HL-60/S4 treated with phorbol 12-myristate 13-acetate at 8.2 ng/mL for 4 days and 3 days (cell line): ENCODE measurements around the gene VTI1A.

Experiments used
- in situ Hi-C: fragments of 300-500 bp; cut with MboI; formaldehyde crosslinking; loops from 2 replicates; pipeline ENCODE4 v1.15.0; 2022; ENCODE audit warnings: low sequenced_read_pairs

The VTI1A gene

DNA sequence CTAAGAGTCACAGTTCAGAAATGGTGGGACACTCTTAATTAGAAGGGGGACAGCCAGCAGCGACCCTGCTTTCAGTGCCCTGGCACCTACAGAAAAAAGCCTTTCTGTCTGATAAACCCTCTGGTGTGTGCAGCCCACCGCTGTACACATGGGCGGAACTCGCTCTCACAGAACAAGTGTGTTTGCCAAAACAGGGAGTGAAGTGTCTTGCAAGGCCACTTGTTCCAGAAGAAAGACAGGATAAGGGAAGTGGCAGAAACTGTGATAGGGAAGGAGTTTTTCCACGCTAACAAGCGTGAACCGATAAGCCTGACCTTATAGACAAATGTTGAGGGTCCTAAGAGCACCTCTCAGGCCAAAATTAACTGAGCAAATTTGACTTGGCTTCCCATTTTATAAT lies 299.3 kb downstream of the VTI1A start:
- in situ Hi-C loops: no loop called here

DNA sequence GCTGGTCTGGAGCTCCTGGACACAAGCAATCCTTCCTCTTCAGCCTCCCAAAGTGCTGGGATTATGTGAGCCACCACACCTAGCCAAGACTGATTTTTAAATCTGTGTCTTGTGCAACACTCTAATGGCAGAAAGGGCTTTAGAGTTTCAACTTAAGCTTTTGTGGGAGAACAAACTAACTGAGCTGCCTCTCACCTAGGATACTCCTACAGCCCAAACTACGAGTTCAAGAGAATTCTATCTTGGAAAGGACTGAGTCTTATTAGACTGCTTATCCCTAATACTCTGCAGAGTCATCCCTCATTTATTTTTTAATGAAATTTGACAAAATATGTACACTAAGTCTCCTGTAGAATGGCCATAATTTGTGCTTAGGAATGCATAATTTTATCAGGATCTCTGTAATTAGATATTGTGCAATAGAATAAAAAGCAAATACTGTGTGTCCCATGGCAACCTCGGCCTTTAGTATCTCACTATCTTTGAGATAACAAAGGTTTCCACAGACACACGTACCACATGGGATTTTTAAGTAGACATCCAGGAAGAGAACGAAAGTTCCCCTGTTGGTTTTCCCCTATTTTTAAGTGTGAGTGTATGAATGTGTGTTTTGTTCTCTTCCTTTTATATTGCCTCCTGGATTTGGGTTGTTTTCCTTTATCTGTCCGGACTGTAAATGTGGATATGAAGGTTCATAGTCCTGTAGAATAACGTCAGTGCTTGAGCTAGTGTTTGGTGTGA lies 303.6 kb downstream of the VTI1A start:
- in situ Hi-C loops: no loop called here

DNA sequence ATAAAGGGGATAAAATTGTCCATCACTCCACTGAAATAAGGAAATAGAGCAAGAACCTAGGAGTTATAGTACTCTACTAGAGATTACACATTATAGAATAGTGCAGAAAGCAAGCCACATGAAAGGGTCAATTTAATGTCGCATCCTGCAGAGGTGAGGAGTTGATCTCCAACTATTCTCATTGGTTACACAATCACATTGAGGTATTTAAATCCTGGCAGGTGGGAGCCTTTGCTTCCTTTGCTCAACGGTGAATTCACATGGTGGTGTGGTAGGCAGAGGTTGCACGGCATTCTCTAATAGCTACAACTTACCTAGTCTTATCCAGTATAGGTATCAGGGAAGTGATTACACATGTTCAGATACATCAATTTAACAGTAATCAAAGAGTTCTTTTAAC lies 304.6 kb downstream of the VTI1A start:
- in situ Hi-C loops: no loop called here

DNA sequence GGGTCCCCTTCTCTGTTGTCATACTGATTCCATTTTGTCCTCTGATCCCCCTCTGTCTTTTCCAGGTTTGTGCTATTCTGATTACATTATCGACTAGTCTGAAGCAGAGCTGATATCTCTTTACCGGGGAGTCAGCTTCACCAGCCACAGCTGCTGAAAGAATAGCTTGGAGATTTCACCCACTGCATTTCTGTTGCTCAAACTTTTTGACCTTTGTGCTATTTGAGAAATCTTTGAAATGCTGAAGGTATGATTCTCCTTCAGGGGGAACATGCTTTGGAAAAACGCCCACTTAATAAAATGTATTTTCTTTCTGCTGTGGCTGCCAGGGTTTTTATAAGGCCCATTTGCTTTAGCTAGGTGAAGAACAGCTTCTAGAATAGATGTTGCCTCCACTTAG lies 305.3 kb downstream of the VTI1A start:
- in situ Hi-C loops: no loop called here

DNA sequence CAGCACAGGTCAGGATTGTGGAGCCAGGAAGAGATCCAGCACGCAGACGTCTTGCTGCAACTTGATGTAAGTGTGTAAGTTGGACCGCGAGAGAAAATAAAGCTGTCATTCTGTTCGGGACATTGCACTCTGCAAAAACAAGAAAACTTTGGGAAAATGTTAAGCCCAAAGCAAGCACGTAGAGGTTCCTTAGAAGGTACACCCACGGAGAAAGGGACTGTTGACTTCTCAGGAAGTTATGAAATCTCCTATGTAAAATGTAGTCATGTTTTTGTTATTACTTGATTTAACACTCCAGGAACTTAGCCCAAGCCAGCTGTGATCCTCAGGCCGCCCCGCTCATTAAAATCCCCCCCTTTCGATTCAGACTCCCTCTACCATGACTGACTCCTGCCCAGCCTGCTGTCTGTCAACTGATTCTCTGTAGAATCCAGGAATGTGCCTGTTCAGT lies 307.0 kb downstream of the VTI1A start:
- in situ Hi-C loops: no loop called here

DNA sequence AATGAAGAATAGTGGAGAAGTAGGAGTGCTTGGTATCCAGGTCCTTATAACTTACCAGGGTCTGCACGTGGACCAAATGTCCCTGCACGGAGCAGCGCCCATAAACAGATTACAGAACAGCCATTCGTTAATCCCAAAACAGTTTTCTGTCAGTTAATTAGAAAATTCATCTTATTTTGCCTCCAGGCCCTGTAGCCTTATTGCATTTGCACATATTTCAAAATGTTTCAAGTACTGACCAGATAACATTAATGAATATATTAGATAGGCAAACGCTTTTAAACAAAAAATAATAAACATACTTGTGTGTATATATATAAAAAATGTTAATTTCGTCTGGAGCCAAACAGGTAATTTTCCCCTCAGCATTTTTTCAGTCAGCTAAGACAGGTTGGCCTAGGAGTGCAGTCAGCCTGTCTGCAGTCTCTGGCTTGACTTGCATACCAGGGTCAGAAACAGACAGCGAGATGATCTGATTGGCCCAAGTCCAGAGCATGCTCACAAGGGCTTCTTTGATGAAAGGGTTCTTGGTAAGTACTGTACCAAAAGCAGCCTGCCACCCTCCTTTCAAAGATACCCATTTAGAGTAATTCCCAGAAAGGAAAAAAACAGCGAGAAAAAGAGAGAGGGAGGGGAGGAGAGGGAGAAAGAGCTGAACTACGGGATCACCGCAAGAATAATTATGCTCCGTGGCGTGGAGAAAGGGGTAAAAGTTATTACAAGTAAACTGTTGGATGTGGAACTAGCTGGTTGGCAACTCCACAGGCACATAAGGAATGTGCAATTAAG lies 308.6 kb downstream of the VTI1A start:
- in situ Hi-C loops: no loop called here

DNA sequence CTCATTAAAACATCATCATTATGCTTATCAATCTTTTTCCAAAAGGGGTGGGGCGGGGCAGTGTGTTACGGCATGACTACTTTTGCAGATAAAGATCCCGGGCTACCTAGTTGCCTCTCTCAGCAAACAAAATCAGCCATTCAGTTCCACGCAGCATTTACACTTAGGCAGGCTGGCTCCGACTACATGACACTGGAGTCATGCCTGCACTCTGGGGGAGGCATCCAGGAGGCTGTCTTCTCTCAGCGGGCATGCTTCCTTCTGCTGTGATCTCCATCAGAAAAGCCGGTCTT lies 309.2 kb downstream of the VTI1A start:
- in situ Hi-C loops: no loop called here

DNA sequence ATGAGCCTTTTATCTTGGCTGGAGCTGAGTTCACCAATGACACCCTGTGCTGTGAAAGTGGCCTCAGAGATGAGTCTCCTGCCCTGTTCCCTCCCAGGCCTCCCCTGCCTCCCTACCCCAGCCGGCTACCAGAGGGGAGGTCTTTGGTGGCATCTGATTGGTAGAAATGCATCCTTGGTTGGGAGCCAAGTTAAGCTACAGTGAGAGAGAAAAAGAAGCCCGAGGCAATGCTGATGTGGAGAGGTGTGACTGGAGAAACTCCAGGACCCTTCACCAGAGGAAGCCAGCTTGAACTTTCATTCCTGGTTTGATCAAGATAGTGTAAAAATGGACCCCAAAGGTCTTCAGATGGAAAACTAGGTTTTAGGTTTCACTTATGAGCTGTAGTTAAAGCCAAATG lies 311.9 kb downstream of the VTI1A start:
- in situ Hi-C loops: no loop called here

DNA sequence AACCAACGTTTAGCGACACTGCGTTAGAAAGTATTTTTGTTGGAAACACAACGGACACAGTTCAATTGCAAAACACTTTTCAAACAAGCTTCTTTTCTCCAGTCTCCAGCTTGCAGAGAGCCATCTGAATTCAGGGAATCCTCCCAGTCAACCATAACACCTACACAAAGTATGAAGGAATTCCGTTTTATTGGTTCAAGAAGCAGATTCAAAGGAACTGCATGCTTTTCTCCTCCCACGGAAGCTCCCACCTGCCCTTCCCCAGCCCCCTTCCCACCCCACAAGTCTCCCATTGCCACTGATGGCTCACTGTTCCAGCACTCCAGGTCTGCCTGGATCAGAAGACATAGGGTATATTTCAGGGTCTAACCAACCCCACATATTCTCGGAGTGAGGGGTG lies 312.5 kb downstream of the VTI1A start:
- in situ Hi-C loops: no loop called here

DNA sequence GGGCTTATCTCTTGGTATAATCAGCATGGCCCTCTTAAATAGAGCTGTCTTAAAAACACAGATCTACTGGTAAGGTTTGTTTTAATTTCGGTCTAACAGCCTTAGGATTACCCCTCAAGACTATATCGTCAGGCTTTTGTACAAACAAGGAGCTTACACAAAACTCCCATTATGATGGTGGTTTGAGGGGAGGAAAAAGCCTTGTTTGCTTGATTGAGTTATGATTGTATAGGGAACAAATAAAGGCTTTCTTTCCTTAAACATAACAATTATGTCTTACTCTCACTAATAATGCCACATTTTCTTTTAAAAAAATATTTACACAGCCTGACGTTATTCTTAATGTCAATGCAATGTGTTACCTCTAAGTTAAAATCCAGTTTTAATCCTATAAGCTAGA lies 314.2 kb downstream of the VTI1A start:
- in situ Hi-C loops: no loop called here

DNA sequence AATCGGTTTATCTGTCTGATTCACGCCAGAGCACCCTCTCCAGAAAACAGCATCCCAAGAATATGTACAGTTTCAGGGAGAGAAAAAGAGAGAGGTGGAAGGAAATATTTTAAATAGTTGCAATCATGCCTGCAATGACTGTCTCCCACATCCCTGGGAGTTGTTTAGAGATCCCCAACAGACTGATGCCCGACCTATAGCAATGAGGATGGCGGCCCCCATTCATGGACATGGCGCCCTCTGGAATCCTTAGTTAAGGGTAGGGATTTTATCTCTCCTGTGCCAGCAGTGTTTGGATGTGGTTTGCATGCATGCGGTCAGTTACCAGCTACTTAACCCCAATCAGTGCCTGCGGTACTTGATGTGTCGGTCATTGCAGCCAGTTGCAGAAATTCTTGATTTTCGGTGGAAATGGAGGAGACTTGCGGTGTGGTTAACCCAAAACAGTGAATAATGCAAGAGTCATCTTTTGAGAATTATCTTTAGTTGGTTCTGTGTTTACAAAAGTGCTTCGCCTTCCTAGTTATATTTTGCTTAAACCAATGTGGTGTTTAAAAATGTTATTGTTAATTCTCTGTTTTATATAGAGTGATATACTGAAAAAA lies 317.0 kb downstream of the VTI1A start:
- in situ Hi-C loops: no loop called here

DNA sequence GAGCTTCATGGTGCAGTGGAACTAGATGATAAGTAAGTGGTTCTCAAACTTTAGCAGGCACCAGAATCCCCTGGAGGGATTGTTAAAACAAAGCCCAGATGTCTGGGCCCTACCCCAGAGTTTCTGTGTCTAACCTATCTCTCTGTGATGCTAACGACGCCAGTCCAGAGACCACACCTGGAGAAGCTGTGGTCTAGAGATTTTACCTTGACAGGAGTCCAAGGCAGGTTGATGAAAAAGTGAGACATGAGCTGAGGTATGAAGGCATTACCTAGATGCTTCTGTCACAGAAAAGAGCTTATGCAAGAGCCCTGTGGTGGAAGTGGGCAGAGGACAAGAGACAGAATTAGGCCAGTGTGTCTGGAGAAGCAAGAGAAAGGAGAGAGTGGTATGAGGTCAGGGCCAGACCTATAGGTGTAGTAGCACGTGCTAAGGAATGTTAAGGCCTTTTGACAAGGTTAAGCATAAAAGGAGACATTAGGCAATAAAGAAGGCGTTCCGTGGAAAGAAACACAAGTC lies 318.8 kb downstream of the VTI1A start:
- in situ Hi-C loops: no loop called here

DNA sequence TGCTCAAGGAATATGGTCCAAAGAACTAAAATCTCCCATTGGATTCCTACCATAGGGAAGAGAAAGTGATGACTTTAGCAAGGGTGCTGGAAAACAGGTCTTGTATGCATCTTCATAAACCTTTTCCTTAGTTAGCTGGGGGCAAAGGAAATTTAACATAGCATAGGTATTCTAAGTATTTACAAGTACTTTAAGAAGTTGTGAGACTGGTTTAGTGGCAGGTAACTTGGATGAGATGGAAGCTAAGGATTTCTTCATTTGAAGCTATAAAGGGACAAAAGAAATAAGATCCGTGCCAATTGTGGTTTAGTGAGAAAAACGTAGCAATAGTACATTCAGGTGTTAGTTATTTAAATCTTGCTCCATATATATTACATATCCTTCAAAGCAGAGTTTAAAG lies 319.6 kb downstream of the VTI1A start:
- in situ Hi-C loops: no loop called here

DNA sequence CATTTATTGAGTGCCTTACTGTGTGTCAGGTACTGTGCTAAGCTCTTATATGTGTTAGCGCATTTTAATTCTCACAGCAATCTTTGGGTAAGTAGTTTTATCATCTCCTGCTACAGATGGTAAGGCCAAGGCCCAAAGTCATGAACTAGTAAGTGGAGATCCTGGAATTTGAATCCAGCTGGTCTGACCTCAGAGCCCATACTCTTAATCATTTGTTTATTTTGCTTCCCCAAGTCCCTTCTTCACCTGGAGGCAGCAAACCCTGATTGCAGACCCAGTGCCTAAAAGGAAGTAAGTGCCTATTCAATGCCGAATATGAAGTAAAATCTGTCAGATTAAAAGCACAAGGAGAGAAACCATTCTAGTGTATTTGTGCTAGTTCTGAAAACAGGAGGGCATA lies 320.1 kb downstream of the VTI1A start:
- in situ Hi-C loops: no loop called here

DNA sequence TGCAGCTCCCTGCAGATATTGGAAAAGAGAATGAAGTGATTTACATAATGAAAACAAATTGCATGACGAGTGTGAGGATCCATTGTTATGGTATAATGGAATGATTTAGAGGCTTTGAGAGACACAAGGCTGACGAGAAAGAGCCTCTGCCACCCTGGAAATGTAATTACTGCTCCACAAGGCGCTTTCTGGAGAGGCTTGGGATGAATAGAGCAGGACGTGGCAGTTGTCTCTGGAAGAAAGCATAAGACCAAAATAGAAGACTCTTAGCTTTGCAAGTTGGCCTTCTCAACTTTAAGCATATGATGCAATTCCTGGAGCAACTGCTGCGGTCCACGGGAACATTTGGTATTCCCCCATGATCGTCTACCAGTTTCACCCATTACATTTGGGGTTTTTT lies 321.1 kb downstream of the VTI1A start:
- in situ Hi-C loops: no loop called here

DNA sequence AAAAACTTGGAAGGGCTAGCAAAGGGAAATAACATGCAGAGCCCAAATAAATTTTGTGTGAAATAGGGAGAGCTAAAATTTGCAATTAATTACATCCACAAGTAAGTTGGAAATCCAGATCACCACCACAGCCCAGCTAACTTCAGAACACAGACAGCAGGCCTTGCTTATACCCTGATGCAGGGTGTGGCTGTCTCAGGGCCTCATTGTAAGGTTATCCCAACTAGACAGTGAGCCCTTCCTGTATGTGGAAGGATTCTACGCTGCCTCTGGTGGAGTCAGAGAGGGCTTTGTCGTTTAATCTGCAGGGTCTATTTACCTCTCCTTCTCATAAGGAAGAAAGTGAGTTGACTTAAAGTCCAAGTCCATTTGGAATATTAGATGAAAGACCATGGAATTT lies 322.1 kb downstream of the VTI1A start:
- in situ Hi-C loops: no loop called here

DNA sequence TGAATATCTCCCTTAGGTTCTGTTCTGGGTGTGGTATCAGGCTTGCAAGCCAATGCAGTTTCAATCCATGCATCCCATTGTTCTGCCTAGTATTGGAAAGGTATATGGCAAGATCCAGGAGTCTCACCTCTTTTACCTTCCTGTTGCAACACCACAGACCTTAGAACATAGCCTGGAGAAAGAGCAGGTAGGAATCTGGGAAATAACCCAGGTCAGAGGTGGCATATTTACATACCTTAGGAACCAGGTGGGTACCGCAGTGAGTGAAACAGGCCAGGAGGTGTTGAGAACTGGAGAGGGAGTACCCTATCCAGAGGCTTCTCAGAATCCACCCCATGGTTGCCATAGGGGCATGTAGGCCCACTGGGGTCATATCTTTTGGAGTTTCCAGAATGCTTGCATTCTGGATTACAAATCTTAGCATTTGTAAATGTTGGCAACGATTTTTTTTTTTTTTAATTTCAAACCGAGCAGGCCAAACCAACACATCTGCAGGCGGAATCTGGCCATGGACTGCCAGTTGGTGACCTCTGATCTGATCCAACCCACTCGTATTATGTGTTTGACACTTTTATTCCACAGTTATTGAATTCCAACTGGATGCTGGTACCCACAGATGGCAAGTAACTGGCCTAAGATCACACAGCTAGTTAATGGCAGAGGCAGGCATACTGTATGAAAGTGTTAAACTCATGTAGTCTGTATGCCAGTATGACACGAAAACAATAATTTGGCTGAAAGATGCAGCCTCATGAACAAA lies 322.8 kb downstream of the VTI1A start:
- in situ Hi-C loops: no loop called here

DNA sequence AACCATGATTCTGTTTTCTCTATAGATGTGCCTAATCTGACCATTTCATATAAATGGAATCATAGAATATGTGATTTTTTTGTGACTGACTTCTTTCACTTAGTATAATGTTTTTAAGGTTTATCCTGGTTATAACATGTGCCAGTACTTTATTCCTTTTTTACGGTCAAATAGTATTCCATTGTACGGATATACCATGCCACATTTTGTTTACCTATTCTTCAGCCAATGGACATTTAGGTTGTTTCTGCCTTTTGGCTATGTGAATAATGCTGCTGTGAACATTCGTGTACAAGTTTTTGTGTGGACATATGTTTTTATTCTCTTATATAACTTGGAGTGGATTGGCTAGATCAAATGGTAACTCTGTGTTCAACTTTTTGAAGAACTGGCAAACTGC lies 324.7 kb downstream of the VTI1A start:
- in situ Hi-C loops: no loop called here

DNA sequence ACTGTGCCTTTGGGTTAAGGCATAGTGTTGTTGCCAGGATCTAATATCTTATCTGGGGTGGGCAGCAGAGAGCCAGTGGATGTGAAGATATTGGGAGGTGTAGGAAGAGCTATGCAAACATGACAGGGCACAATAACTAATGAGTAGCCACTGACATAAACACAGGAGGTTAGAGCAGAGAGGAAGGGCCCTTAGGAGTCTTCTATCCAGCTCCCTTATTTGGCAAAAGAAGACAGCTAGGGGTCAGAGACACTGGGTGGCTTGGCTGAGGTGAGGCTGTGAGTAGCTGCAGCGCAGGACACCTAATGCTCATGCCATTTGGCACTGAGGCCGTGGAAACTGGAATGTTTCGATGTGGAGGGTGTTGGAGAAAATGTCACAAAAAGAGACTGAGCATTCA lies 326.8 kb downstream of the VTI1A start:
- in situ Hi-C loops: no loop called here

DNA sequence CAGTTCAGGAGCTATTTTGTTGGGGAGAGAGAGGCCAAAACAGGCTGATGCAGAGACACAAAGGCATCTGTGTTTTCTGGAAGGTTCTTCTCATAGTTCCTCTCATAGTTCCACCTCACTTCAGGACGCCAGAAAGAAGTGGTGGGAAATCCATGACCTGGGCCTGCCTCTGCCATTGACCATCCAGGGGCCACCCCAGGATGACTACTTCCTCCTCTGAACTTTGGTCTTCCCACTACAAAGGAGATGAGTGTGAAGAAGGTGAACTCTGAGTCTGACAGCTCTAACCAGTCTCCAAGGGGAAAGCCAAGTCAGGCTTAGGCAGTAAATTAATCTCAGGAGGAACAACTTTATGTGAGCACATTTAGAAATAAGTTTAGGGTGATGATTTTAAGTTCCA lies 327.2 kb downstream of the VTI1A start:
- in situ Hi-C loops: no loop called here

DNA sequence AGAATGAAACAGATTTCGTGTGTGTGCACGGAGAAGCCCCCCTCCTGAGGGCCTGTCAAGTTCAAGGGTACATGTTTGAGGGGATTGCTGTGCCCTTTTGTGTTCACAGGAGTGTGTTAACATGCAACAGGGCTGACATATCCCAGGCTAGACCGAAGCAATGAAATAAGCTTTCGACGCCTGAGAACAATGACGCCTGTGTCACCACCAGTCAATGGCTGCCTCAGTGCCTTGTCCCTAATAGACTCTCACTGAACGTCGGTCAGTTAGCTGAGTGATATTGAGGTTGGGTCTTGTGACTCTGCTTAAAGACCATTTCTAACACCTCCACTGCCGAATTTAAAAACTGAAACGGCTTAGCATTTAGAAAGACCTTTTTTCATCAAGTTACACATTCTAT lies 327.8 kb downstream of the VTI1A start:
- in situ Hi-C loops: no loop called here
